B cell (primary cell): ENCODE measurements around the gene NIBAN1.

ENCODE experiments used
- EZH2 ChIP-seq: IDR thresholded peaks from 2 replicates; pipeline ENCODE4 v1.6.1; 2012; ENCODE audit warnings: borderline replicate concordance, low read depth, mild to moderate bottlenecking, moderate library complexity, low read length; ENCODE audit not compliant: insufficient read depth, poor library complexity, severe bottlenecking
- TF ChIP-seq, protein P1 (sequence below): fragments of 200-600 bp; IDR thresholded peaks from one replicate; pipeline ENCODE4 v1.8.0; 2022; ENCODE audit warnings: antibody characterized with exemption, mild to moderate bottlenecking

DNA sequence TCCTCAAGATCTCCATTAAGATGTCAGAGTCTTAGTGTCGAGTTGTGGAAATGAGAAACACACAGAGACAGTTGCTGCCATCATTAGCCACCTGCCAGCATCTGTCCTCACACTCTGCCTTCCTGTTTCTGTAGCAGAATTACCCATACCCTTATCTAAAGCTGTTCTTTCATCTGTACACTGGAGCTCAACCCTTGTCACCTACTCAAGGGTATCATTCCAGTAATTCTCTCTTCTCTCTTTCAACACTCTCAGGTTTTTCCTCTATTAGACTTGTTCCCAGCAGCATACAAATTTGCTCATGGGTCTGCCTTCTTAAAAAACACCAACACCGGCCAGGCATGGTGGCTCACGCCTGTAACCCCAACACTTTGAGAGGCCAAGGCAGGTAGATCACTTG is 43.7 kb upstream of the NIBAN1 start:
- TF ChIP-seq, protein P1, sequence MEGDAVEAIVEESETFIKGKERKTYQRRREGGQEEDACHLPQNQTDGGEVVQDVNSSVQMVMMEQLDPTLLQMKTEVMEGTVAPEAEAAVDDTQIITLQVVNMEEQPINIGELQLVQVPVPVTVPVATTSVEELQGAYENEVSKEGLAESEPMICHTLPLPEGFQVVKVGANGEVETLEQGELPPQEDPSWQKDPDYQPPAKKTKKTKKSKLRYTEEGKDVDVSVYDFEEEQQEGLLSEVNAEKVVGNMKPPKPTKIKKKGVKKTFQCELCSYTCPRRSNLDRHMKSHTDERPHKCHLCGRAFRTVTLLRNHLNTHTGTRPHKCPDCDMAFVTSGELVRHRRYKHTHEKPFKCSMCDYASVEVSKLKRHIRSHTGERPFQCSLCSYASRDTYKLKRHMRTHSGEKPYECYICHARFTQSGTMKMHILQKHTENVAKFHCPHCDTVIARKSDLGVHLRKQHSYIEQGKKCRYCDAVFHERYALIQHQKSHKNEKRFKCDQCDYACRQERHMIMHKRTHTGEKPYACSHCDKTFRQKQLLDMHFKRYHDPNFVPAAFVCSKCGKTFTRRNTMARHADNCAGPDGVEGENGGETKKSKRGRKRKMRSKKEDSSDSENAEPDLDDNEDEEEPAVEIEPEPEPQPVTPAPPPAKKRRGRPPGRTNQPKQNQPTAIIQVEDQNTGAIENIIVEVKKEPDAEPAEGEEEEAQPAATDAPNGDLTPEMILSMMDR = no peak
- no peak for TF ChIP-seq EZH2
